Measurements from ENCODE around the gene MSANTD1. TPM values are rescaled to one million over a fixed set of nuclear protein-coding genes. Genes with fewer than 3 reads are reported as not detected.
A peak's percentile ranks its signal among the peaks of the same experiment; 100 is the strongest.

The MSANTD1 gene
- total and polyA plus RNA-seq, 8 donors, result 0.54 to 2.9 (median 1.0) TPM

DNA sequence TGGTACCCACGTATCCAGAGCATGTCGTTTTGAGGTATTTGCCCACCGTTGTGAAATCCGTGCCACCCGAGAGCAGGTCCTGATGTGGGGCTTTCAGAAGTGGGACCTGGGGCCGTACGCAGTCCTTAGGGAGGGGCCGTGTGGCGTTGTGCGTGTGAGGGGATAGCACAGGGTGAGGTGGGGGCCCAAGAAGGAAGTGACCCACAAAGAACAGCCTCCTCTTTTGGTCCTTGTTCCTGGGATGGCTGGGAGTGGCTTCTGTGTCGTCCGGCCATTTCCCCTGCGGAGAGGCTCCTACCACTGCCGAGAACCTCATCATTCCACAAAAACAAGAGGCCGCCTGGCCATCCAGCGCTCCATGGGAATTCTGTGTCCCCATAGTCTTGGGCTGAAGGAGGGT lies 17.0 kb upstream of the MSANTD1 start:
- Histone ChIP-seq H3K36me3 (peaks cover 0 to 62% (median 32%) of the 10 kb centered on the region in 3 donors), H3K4me3 (no peak overlapping the region), H3K27ac (no peak overlapping the region), H3K9me3 (no peaks in the 10 kb centered on the region), H3K4me1 (peaks cover 0 to 9% (median 0%) of the 10 kb centered on the region in 3 donors), H3K27me3 (no peaks in the 10 kb centered on the region)
- DNase-seq (peak in 1 of 6 donors; percentile 27), ATAC-seq (no peak), FAIRE-seq (no peak)
- intact Hi-C loops (cut with DNase I), result no loop called here
- 91% methylated on average over 16 of the region's 16 CpGs for WGBS, 2 donors
- TF ChIP-seq, protein P1, sequence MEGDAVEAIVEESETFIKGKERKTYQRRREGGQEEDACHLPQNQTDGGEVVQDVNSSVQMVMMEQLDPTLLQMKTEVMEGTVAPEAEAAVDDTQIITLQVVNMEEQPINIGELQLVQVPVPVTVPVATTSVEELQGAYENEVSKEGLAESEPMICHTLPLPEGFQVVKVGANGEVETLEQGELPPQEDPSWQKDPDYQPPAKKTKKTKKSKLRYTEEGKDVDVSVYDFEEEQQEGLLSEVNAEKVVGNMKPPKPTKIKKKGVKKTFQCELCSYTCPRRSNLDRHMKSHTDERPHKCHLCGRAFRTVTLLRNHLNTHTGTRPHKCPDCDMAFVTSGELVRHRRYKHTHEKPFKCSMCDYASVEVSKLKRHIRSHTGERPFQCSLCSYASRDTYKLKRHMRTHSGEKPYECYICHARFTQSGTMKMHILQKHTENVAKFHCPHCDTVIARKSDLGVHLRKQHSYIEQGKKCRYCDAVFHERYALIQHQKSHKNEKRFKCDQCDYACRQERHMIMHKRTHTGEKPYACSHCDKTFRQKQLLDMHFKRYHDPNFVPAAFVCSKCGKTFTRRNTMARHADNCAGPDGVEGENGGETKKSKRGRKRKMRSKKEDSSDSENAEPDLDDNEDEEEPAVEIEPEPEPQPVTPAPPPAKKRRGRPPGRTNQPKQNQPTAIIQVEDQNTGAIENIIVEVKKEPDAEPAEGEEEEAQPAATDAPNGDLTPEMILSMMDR (IDR thresholded peaks at IDR 0.05), result no peak

DNA sequence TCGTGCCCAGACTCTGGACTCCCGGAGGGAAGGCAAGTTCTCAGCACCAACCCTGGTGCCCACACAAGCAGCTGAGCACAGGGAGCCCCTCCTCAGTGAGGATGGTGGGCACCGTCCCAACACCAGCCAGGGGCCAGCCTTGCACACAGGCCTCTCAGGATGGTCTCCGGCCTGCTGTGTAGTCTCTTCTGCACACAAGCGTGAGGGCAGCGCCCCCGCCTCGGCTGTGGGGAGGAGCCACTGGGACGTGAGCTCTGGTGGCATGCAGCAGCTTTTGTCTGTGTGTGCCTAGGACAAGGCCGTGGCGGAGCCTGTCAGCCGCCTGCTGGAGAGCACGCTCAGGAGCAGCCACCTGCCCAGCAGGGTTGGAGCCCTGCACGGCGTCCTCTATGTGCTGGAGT lies 16.1 kb upstream of the MSANTD1 start:
- 82 to 87% methylated on average over 15 of the region's 15 CpGs for WGBS, 2 donors
- DNase-seq (no peak), ATAC-seq (peak in 2 of 4 donors; percentile 5 to 6), FAIRE-seq (no peak)
- Histone ChIP-seq H3K27me3 (no peaks in the 10 kb centered on the region), H3K36me3 (peaks cover 0 to 62% (median 32%) of the 10 kb centered on the region in 3 donors), H3K27ac (no peak overlapping the region), H3K9me3 (no peaks in the 10 kb centered on the region), H3K4me3 (no peak overlapping the region), H3K4me1 (peaks cover 0 to 9% (median under 1%) of the 10 kb centered on the region in 3 donors)
- TF ChIP-seq, protein P1 (IDR thresholded peaks at IDR 0.05), result no peak
- intact Hi-C loops (cut with DNase I), result no loop called here

DNA sequence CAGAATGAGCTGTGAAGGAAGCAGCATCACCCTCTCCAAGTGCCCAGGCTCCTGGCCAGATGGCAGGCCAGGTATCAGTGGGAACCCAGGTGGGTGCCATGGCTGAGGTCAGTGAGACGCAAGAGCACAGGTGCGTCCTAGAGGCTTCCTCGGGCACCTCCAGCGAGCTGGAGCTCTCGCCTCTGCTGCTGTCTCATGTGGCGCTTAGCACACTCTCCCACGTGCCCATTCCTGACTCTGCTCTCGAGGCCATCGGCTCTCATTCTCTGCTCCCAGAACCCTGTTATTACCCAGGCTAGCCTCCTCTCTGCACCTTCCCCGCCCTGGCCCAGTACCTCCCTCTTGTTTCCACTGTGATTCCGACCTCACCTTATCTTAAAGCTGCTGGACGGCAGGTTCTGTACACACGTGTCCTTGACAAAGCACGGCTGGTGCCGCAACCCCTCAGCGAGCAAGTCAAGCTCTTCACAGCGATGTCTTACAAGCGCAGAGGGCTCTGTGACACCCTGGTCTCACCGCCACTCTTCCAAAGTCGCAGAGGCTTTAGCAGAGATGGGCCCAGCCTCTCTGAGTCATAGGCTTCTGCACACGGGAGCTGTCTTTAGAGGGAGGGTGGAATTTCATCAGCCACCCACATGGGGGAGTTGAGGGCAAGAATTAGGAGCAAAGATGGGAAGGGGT lies 15.4 kb upstream of the MSANTD1 start:
- FAIRE-seq (no peak), DNase-seq (peak in 1 of 6 donors; percentile 72), ATAC-seq (peak; percentile 29 to 72 (median 58))
- peaks cover 0 to 59% (median 32%) of the 10 kb centered on the region in 3 donors for H3K36me3 ChIP-seq
- no peak overlapping the region for H3K27ac ChIP-seq
- WGBS, 2 donors, result 55 to 56% methylated on average over 21 of the region's 21 CpGs
- intact Hi-C loops (cut with DNase I), result no loop called here
- TF ChIP-seq, protein P1 (IDR thresholded peaks at IDR 0.05), result no peak
- no peak overlapping the region for H3K4me3 ChIP-seq
- H3K9me3 ChIP-seq, result no peaks in the 10 kb centered on the region
- H3K27me3 ChIP-seq, result no peaks in the 10 kb centered on the region
- peaks cover 0 to 13% (median 7%) of the 10 kb centered on the region in 3 donors for H3K4me1 ChIP-seq

DNA sequence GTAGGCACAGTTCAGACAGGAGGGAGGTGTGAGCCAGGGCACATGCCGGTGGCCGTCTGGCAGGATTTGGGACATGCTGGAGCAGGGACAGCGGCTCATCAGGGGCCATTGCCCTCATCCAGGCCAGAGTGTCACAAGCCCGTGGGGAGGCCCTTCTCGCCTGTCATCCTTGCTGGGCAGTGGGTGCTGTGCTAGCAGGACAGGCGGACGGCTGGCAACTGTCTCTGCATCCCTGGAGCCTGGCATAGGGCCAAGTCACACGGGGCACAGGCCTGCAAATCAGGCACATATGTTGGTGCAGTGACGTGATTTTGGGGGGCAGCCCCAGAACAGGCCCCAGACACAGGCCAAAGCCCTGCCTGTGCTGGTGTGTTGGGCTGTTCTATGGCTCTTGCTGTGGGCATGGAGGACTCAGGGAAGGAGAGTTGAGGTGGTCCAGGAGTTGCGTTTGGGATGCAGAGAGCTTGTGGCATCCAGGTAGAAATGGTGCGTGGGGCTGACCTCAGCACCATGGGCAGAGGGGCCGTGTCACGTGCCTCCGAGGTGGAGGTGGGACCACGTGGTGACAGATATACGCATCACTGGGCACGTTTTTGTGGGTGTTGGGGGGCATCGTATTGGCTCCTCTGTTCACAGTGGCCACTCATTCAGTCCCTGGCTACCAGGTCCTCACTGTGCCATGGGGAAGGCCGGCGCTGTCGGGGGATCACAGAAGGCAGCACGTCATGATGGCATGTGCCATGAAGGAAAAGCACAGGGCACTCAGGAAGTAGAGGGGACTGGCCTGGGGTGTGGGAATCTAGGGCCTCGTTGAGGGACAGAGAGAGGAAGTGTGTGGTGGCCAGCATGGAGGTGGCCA lies 14.6 kb upstream of the MSANTD1 start:
- H3K4me3 ChIP-seq, result no peak overlapping the region
- no peaks in the 10 kb centered on the region for H3K9me3 ChIP-seq
- FAIRE-seq (no peak), ATAC-seq (peak in 1 of 4 donors; percentile 3), DNase-seq (peak in 2 of 6 donors; percentile 26 to 83)
- TF ChIP-seq, protein P1 (IDR thresholded peaks at IDR 0.05), result no peak
- H3K27me3 ChIP-seq, result no peaks in the 10 kb centered on the region
- intact Hi-C loops (cut with DNase I), result no loop called here
- no peak overlapping the region for H3K27ac ChIP-seq
- peaks cover 2 to 22% (median 15%) of the 10 kb centered on the region in 3 donors for H3K4me1 ChIP-seq
- H3K36me3 ChIP-seq, result peaks cover 0 to 58% (median 27%) of the 10 kb centered on the region in 3 donors
- 83 to 87% methylated on average over 23 of the region's 23 CpGs for WGBS, 2 donors

Measured in pancreas (tissue), 10 donors.